ENCODE data around the gene DENND5B.
"Not testable (repeated sequence)": the region's sequence is repeated elsewhere in the genome, so short reads cannot be mapped to it uniquely, and the experiment has no call there.

The DENND5B gene

GRCh38 chr12:31589904-31590641 lies 863 bp downstream of the DENND5B start:
- DNase-seq: no peak

- no peak for DNase-seq
These were observed 1.4 kb downstream of the DENND5B start for GRCh38 chr12:31589598-31589903.

GRCh38 chr12:31588976-31589375 lies 2.0 kb downstream of the DENND5B start:
- DNase-seq: no peak

- no peak for DNase-seq
These were observed 4.2 kb downstream of the DENND5B start for GRCh38 chr12:31586728-31587127.

- no peak for DNase-seq
These were observed 5.0 kb downstream of the DENND5B start for GRCh38 chr12:31585895-31586294.

GRCh38 chr12:31585271-31585670 lies 5.7 kb downstream of the DENND5B start:
- DNase-seq: no peak

- no peak for DNase-seq
These were observed 6.2 kb downstream of the DENND5B start for GRCh38 chr12:31584782-31585181.

GRCh38 chr12:31583878-31584277 lies 7.1 kb downstream of the DENND5B start:
- DNase-seq: no peak

- no peak for DNase-seq
These were observed 8.8 kb downstream of the DENND5B start for GRCh38 chr12:31582155-31582554.

GRCh38 chr12:31578632-31579031 lies 12.3 kb downstream of the DENND5B start:
- no peak for DNase-seq

- no peak for DNase-seq
These were observed 15.9 kb downstream of the DENND5B start for GRCh38 chr12:31574803-31575575.

GRCh38 chr12:31574367-31574766 lies 16.6 kb downstream of the DENND5B start:
- DNase-seq: not testable (repeated sequence)

- DNase-seq: no peak
These were observed 17.9 kb downstream of the DENND5B start for GRCh38 chr12:31572900-31573600.

GRCh38 chr12:31570880-31571279 lies 20.1 kb downstream of the DENND5B start:
- DNase-seq: no peak

GRCh38 chr12:31569517-31569916 lies 21.4 kb downstream of the DENND5B start:
- DNase-seq: not testable (repeated sequence)

- no peak for DNase-seq
These were observed 22.4 kb downstream of the DENND5B start for GRCh38 chr12:31568498-31568897.

- DNase-seq: no peak
These were observed 23.9 kb downstream of the DENND5B start for GRCh38 chr12:31567029-31567428.

- no peak for DNase-seq
These were observed 24.4 kb downstream of the DENND5B start for GRCh38 chr12:31566547-31566946.

- DNase-seq: no peak
These were observed 28.2 kb downstream of the DENND5B start for GRCh38 chr12:31562594-31563328.

- no peak for DNase-seq
These were observed 30.4 kb downstream of the DENND5B start for GRCh38 chr12:31560516-31560915.

- DNase-seq: no peak
These were observed 32.4 kb downstream of the DENND5B start for GRCh38 chr12:31558521-31558920.

GRCh38 chr12:31557707-31558106 lies 33.2 kb downstream of the DENND5B start:
- DNase-seq: no peak

- DNase-seq: not testable (repeated sequence)
These were observed 35.5 kb downstream of the DENND5B start for GRCh38 chr12:31555466-31555865.

Data from NK-92 treated with Interleukin-12 subunit alpha and Interleukin-12 subunit beta, amount 100 ng/mL, for 24 hours (cell line).